GM19023 (cell line): Measurements from ENCODE around the gene FHIT.

Experiments
- ATAC-seq: cut with Tn5 transposase; IDR thresholded peaks from one replicate; pipeline ENCODE4 v1.9.1; 2021; ENCODE audit warnings: mild to moderate bottlenecking, moderate library complexity; ENCODE audit not compliant: unreplicated experiment

FHIT gene

DNA sequence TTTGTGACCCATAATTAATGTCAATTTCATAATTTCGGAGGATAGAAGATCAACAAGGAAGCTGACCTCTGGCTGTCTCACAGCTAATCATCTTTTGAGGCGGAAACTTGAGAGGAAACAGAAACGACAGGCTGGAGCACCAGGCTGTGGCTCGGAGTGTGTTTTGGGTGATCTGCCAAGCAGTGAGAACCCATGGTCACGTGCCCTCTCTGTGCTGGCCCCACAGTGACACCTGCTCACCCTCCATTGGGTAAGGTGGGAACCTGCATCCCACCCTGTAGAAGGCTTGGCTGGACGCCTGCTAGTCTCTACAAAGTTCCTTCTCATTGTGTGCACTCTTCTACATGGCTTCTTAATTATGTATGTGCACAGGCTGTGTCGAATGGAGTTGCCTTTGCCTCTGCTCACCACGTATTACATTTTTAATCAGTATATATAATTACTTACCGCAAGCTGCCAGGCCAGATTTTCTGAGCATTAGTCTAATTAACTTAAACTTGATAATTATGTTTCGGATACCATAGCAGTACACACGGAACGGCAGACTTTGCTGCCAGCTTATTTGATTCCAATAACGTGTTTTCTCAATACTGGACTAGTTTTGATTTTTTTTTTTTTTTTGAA lies 1482.0 kb downstream of the FHIT start:
- no peak for ATAC-seq

DNA sequence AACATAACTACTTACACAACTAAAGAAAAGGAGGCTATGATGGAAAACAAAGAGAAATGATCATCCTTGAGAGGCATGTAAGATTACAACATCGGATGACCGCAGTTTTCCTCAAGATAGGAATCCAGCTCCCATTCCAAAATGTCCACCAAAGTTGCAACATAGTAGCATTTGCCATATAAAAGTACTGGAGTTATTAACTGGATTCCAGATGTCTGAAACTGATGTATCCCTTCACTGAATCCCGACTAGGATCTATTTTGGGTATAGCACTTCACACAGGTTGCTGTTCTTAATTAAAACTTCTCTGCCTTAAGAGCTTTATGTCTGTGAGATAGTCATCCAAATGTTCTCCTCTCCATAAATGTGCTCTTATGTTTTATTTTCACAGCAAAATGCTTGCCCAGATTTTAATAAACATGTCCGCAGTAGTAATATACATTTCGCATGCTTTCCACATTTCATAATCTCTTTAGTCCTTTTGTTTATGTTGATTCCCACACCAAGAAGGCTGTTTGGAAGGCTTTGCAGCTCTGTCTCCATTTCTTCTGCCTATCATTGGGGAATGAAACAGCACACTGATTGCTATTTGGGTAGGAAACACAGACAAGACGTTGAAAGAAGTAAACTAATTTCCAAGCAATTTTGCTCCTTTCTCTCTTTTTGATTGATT lies 1484.9 kb downstream of the FHIT start:
- no peak for ATAC-seq

DNA sequence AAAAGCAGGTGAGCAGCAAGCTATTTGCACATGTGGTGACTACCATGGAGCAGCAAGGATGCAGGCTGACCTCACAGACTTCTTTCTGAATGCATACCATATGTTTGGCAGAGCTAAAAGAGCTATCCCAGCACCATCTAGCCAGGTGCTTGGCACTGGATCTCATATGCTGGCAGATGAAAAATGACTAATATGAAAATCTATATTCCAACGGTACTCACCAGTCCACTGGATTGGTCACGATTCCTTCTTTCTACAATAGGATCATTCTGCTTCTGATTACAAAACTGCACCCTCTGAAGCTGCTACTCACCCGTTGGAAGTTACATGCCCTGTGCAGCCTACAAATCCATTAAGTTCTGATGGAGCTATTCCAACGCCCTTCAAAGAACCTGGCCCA lies 1487.1 kb downstream of the FHIT start:
- no peak for ATAC-seq

DNA sequence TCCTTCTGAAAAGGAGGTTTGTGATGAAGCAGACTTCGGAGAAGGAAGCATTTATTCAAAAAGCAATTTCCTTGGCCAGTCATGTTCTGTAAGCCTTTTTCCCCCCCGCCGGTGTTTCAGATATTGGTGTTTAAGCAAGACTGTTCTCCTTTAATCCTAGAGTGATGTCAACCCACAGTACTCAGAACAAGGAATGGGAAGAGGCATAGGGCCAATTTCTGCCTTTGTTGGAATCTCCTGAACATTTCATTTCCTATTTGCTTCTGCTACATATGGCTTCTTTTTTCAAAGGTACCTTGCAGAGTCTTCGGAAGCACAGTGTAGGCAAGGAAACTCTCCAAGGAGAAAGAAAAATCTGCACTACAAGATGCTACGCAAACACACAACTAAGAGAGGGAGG lies 1488.3 kb downstream of the FHIT start:
- ATAC-seq: no peak

DNA sequence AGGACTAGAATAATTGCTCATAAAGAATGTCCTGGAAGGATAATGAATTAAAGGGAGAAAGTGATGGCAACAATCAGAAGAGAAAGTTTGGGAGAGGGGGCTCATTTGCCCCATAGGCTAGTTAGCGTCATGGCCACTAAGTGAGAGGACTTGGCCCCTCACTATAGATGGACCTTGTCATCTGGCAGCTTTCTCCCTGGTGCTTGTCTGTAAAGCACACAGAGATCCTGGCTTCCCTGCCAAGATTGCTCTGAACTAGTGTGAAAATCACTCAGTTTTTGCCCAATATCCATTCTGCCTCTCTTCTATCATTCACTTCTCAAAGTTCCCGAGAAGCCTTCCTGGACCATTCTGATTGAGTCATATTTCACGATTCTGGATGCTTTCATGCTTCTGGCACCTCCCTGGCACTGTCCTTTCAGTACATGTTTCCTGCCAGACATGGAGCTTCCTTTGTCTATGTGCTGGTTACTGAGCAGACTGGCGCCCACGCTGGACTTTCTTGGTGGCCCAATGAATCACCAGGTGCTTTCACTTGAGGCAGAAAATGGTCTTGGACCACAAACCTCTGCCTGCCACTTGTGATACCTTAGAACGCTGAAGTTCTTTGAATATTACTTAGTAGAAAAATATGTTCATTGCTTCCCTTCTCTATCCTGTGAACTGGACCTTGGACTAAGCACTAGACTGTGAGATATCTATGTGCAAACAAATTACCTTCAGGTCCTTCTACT lies 1491.8 kb downstream of the FHIT start:
- no peak for ATAC-seq

DNA sequence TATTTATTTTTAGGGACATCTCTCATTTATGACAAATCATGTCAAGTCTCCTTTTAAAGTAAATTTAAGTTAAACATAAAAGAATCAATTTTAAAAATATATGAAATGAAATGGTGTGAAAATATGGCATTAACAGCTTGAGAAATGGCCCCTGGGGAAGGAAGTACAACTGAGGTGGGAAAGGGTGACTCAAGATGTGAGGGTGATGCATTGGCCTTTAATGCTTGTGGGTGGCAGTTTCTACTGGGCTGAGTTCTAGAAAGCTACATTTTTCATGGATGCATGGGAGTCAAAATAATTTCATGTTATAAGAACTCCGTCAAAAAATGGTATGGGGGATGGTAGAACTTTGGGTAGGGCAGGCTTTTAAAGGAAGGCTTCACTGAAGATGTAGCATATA lies 1492.6 kb downstream of the FHIT start:
- no peak for ATAC-seq

DNA sequence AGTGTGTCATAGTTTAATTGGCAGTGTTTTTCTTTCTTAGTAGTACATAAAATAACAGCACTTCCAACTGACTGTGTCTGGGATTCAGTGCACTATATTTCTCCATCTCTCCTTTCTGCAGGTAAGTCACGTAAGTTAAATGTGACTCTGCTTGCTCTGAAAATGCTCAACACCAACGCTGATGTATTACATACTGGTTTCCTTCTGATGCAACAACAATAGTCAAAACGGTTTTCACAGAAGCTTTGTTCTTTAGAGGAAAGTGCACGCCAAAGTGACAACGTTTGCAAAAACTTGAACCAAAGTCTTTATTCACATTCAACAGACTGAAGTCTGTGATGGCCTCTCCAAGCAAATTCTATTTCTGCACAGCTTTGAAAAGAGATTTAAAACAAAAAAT lies 1494.3 kb downstream of the FHIT start:
- no peak for ATAC-seq

DNA sequence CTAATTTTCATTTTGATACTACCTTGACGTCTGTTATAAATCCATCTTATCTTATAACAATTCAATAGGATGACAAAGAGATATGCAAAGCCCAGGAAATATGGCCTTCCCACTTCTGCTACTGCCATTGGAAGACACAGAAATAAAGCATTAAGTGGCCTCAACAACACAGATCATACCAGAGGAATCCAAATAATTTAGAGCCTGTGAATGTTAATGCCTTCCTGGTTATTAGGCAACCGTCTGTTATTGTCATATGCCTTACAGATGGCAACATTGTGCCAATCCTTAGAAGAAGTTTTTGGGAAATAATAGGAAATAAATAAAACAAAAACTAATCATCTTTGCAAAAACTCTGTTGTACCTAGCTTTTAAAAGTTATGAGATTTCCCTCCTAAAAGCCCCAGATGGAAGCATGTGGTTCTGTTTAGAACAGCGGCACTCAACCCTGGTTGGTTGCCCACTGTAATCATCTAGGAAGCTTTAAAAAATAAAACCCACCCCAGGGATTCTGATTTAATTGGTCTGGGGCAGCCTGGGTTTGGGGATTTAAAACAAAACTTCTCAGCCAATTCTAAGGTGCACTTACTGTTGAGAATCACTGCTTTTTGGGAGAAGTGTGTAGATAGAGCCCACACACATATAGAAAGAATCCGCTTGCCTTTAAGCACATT lies 1496.7 kb downstream of the FHIT start:
- ATAC-seq: no peak

DNA sequence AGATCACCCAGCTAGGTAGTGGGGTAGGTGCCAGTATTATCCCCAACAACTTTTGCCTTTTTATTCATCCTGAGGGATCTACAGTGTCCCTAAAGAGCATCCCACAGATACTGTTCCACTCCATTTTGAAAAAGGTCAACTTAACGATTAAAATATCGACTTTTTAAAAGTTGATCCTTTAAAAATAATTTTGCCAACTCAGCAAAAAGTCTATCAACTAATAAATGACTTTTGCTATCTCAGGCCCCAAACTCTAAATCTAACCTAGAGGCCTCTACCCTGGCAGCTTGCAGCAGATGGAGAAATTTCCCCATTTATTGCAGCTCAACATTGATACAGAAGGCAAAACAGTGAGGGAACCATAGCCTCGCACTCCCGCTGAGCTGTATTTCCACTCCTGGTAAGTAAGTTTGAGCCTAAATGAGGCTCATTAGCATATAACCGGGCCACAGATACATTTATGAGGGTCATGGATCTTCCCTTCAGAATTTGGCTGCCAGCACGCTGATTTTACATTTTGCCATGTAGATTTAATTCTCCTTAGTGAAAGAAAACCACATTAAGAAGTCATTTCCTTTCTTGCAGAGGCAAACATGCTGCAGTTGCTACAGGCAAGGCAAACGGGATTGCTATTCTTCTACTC lies 1497.3 kb downstream of the FHIT start:
- ATAC-seq: no peak

DNA sequence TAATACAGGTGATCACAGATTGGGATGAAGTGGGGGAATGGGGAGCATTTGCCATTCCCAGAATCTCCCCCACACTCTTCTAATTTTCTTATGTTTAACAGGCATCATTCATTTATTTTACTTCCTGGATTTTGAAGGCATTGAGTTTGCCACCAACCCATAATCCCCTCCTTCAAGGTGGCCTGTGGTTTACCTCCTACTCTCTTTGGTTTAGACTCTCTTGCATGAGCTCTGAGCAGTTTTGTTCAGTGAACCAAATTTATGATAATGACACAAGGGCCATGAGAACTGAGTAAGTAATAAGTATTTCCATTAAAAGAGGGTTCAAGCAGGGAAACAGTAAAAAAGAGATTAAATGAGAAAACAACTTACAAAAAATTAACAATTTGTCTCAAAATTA lies 1498.3 kb downstream of the FHIT start:
- ATAC-seq: no peak

DNA sequence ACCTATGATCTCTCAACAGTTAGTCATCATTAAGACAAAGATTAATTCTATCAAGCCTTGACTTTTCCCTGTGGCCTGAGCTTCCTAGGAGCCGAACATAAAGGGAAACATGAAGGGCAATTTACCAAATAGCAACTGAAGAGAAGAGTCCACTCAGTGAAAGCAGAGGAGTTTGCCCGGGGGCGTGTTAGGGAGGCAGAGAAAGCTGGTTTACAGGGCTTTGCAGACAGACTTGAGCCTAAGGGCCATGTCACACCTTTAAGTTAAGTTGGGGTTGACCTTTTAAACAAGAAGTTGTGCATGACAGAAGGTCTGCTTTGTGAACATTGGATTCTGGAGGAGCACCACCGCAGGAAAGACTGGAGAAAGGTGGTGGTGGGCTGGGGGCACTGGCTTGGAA lies 1499.6 kb downstream of the FHIT start:
- no peak for ATAC-seq

DNA sequence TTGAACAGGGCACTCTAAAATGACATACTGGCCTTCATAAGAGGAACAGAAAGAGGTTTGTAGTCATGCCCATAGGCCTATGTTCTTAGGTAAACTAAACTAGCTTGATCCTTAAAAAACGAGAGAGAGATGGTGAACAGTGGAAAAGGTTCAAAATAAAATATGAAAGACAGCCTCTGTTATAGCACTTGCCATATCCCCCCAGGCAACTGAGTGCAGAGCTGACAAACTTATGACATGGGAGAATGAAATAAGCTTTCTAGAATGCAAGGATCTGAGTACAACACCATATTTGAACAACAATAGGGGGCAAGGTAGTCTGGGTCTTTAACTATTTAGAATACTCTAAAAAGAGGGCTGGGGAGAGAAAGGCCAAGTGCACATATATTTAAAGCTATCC lies 1500.9 kb downstream of the FHIT start:
- no peak for ATAC-seq

DNA sequence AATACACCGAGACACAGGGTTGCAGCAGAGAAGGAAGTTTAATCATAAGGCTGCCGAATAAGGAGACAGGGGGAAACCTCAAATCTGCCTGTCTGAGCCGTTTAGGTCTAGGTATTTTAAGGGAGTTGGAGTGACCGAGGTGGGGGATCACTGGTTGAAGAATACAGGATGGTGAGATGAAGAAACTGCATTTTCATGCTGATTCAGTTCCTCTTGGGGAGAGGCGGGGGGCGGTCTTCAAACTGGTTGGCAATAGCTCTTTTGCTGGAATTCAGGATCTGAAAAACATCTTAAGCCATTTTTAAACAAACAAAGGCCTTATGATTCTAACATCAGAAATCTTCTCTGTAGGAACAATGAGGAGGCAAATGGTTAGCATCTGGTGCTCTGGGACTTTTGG lies 1502.0 kb downstream of the FHIT start:
- ATAC-seq: no peak

DNA sequence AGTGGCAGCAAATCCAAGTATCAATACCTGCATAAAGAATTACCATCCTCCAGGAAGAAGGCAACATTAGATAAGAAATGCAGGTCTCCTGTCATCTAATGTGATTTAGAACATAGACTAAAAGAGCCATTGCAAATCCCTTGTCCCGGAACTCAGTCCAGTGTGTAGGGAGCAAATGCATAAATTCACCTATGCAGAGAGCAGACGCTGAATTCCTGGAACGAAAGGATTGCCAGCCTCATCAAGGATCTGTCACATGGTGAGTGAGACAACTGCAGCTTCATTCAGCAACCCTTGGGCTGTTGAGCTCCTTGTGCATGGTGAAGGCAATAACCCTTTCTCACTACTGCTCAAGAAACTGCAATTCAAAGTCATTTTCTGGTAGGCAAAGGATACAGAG lies 1504.7 kb downstream of the FHIT start:
- ATAC-seq: no peak

DNA sequence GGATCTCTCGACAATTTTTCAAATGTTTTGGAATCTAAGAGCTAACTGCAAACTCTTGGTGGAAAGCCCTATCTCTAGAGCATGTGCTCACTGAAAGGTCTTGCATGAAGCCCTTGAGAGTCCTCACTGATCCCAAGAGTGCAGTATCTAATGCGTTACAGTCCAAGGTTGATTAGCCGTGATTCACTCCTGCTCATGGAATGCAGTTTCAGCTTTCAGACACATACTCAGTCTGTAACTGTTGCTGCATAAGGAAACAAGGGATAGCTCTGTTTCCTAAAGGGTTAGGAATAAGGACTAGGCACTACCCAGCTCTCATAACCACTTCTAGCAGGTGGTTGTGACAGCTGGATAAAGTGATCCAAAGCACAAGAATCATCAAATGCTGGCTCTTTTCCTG lies 1514.0 kb downstream of the FHIT start:
- ATAC-seq: no peak

DNA sequence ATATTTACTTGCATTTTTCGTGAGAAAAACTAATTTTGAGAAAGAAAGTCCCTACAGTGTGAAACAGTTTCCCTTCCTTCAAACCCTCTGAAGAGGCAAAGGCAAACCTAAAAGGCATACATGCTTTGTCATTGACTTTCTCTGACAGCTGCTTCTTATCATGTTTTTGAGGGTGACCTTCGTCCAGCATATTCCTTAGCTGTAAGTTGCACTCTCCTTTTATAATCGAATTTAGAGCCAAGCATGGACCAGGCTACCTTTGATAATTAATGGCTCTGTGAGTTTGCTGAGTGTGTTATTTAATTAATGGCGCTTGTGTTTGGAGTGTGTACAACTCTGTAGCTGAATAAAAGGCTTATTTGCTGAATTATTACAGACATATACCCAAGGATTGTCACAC lies 1517.2 kb downstream of the FHIT start:
- no peak for ATAC-seq

DNA sequence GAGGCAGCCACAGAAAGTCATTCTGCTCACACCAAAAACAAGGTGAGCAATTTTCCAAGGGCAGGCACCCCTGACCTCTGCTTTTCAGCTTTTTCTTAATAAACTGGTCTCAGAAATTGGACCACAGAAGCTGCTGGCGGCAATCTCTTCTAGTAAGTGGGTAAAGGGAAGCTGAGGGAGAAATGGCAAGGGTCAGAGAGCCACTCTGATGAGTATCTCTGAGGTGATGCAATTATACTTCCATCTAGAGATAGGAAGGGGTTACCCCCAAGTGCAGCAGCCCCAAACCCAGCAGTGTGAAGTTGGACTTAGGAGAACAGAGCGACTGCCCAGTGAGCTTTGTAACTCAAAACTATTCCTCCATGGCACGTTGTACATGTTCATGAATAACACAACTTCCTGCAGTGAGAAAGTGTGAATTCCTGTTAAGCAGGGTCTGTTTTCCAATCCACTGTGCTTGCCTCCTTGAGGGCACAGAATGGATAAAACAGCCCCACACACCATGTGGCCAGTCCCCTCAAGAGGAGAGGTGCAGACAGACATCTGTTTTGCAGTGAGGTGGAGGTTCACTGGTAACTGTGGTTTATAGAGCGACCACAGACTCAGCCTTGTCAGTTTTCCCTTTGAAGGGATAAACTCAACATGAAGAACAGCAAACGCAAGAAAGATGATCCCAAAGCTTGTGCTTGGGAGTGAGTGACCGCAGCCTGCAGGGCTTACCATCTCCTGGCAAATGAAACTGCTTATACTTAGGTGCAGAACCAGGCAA lies 1518.0 kb downstream of the FHIT start:
- no peak for ATAC-seq

DNA sequence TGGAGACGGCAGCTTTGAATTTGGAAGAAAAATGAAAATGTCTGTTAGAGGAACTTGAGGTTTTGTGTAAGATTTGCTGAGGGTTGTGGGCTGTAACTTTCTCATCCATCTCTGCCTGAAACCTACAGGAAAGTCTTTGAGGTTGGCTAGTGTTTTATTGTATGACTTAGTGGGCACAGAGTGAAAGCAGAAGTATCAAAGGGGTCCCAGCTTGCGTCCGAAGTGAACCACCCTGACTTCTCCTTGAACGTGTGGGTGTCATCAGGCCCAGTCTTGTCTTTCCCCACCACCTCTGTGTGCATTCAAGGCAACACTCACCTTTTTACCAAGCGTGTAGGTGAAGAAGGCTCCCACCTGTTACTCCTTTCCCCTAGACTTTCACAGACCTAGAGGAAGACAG lies 1519.3 kb downstream of the FHIT start:
- no peak for ATAC-seq

DNA sequence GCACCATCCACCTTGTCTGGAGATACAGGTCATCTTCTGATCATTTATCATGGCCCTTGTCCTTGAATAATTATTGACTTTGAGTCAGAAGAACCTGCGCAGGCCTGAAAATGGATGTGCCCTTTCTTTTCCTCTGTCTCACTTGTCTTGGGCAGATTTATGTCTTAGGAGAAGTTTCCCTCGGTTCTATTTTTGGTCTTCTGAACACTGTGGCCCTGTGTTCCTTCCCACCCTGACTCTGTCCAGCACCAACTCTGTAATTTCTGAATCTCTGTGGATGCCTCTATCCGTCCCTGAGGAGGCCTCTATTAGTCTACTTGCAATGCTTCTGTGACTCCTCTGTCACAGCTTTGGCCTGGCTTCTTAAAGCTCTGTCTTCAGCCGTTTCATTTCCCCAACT lies 1520.7 kb downstream of the FHIT start:
- ATAC-seq: no peak

DNA sequence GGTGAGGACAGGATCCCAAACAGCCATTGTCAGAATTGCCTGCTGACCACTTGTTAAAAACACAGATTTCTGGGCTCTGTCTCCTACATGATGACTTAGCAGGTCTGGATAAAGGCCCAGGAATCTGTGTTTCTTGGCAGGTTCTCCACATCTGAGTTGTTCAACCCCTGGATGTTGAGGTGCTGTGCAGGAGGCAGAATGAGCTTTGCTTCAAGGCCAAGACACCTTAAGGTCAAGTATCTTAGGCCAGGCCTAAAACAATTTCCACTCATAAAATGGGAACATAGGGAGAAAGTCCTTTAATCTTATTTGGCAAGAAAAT lies 1522.7 kb downstream of the FHIT start:
- no peak for ATAC-seq
